K562 (cell line): ENCODE measurements around the gene UBE2D3. TPM values are rescaled to one million over a fixed set of nuclear protein-coding genes. Genes with fewer than 3 reads are reported as not detected.

Experiments
- CREM ChIP-seq: IDR thresholded peaks from 2 replicates; pipeline ENCODE4 v1.6.1; 2014; ENCODE audit warnings: antibody characterized with exemption, low read depth
- LCOR ChIP-seq: sonication (generic); formaldehyde crosslinking; IDR thresholded peaks from 2 replicates; pipeline ENCODE4 v1.8.0; 2022; ENCODE audit warnings: mild to moderate bottlenecking, missing genetic modification reagents
- PHF20 ChIP-seq: fragments of 450-650 bp; IDR thresholded peaks from 2 replicates; pipeline ENCODE4 v1.6.1; 2018; ENCODE audit not compliant: partially characterized antibody
- POLR2AphosphoS5 ChIP-seq: IDR thresholded peaks from 2 replicates; pipeline ENCODE4 v1.6.1; 2011; ENCODE audit warnings: mild to moderate bottlenecking, low read depth, low read length, moderate library complexity; ENCODE audit not compliant: control insufficient read depth, insufficient read depth
- TAF9B ChIP-seq: fragments of 450-650 bp; IDR thresholded peaks from 2 replicates; pipeline ENCODE4 v1.6.1; 2018; ENCODE audit warnings: mild to moderate bottlenecking; ENCODE audit not compliant: partially characterized antibody
- ZNF24 ChIP-seq: fragments of 450-650 bp; IDR thresholded peaks from 2 replicates; pipeline ENCODE4 v1.6.1; 2016
- polyA plus RNA-seq, 8 experiments: library from polyadenylated mRNA; depleted of rRNA in 4 of 8; stranded (reverse) in 5 of 8; unstranded in 3 of 8; fragments of >200 nt; fragmentation: Nextera tagmentation in 2 of 8; fragmentation: Illumina TruSeq in 1 of 8; extraction: Ambion mirVana in 2 of 8; extraction: Trizol in 1 of 8; gene quantifications; 2 replicates each; pipeline versions ENCODE4 v1.2.1 to v1.2.3, GENCODE V29; 2011 to 2014; ENCODE audit warnings: inconsistent platforms in 1 of 8, missing spikeins in 1 of 8
- total RNA-seq, 7 experiments: library from RNA; depleted of rRNA in 6 of 7; stranded (reverse); fragments of >200 nt in 6 of 7; fragmentation: Illumina TruSeq in 2 of 7; extraction: Trizol in 2 of 7; gene quantifications; 2 replicates each; pipeline versions ENCODE4 v1.2.1 to v1.2.3, GENCODE V29; 2011 to 2021; ENCODE audit warnings: low replicate concordance in 1 of 7
- TF ChIP-seq, protein P1 (sequence below): fragments of 250-450 bp; sonication (Bioruptor Pico); IDR thresholded peaks from 2 replicates; pipeline ENCODE4 v1.4.0; 2020; ENCODE audit warnings: mild to moderate bottlenecking, moderate library complexity, borderline replicate concordance
- TF ChIP-seq, protein P2 (sequence below): fragments of 450-650 bp; conservative IDR thresholded peaks from 2 replicates; pipeline ENCODE4 v1.6.1; 2016; ENCODE audit warnings: missing genetic modification characterization, low read depth, mild to moderate bottlenecking, control low read depth, missing compliant biosample characterization
- TF ChIP-seq, protein P3 (sequence below): fragments of 250-450 bp; sonication (Bioruptor Pico); IDR thresholded peaks from 2 replicates; pipeline ENCODE4 v1.8.0; 2021; ENCODE audit warnings: mild to moderate bottlenecking, moderate library complexity
- TF ChIP-seq, protein P4 (sequence below): IDR thresholded peaks from 2 replicates; pipeline ENCODE4 v1.6.1; 2011; ENCODE audit not compliant: insufficient read length; ENCODE audit errors: extremely low read depth
- TF ChIP-seq, protein P5 (sequence below): fragments of 200-800 bp; sonication (Bioruptor generic); IDR thresholded peaks from 2 replicates; pipeline ENCODE4 v1.6.1; 2017; ENCODE audit warnings: missing genetic modification characterization, missing compliant biosample characterization
- TF ChIP-seq, protein P6 (sequence below), 2 experiments: fragments of 450-650 bp in 1 of 2; IDR thresholded peaks; 2 replicates each; pipeline ENCODE4 v1.6.1; 2011 to 2017; ENCODE audit warnings: low read depth in 2 of 2, antibody characterized with exemption in 1 of 2, borderline replicate concordance in 1 of 2, low read length in 1 of 2, mild to moderate bottlenecking in 1 of 2, mixed read lengths in 1 of 2; ENCODE audit not compliant: control insufficient read depth in 1 of 2

The UBE2D3 gene
- total and polyA plus RNA-seq, 9 of the 15 experiments (the other 6 are each of a cell fraction or from before 2014, with no cell fraction given), result 191 to 618 (median 292) TPM

DNA sequence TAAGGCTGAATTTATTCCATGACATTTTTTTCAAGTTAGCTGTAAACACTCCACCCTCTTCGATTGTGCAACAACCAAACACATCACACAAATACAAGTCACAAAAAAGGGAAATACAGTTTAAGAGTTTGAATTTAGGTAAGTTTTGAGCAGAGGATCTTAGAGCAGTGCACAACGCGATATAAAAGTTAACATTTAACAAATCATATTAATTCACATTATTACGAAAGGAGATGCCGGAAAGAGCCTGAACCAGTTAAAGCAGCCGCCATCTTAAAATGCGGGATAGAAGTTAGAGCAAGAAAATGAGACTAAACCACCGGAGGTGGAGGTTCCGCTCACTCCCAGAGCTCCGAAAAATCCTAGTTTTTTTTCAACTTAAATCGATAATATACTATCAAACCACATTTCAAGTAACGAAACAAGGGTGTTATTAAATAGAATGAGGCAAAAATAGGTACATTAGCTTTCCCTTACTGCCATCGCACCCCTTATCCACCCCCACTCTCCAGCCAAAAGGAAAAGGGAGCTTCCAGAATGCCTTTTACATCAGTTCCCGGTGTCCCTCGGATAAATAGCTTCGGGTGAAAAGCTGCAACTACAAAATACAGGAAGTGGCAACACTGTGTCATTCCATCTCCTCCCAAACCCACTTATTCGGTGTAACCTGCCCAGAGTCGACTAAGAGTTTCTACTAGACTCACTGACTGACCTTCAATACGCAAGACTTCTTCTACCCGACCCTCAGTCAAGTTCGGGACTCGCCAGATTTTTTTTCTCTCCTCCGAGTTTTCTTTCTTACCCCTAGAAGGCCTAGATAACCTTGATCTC is 1.9 kb downstream of the UBE2D3 start (continued):
- TF ChIP-seq, protein P1, sequence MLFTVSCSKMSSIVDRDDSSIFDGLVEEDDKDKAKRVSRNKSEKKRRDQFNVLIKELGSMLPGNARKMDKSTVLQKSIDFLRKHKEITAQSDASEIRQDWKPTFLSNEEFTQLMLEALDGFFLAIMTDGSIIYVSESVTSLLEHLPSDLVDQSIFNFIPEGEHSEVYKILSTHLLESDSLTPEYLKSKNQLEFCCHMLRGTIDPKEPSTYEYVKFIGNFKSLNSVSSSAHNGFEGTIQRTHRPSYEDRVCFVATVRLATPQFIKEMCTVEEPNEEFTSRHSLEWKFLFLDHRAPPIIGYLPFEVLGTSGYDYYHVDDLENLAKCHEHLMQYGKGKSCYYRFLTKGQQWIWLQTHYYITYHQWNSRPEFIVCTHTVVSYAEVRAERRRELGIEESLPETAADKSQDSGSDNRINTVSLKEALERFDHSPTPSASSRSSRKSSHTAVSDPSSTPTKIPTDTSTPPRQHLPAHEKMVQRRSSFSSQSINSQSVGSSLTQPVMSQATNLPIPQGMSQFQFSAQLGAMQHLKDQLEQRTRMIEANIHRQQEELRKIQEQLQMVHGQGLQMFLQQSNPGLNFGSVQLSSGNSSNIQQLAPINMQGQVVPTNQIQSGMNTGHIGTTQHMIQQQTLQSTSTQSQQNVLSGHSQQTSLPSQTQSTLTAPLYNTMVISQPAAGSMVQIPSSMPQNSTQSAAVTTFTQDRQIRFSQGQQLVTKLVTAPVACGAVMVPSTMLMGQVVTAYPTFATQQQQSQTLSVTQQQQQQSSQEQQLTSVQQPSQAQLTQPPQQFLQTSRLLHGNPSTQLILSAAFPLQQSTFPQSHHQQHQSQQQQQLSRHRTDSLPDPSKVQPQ, result no peak
- TF ChIP-seq PHF20 (no peak), ZNF24 (no peak), TAF9B (no peak), LCOR (CRISPR knock-in tag) (0 out of 2 replicates have a peak, but pooled peaks have one; percentile 14), CREM (peak; percentile 55), POLR2AphosphoS5 (0 out of 2 replicates have a peak, but pooled peaks have one; percentile 21)
- TF ChIP-seq, protein P2, sequence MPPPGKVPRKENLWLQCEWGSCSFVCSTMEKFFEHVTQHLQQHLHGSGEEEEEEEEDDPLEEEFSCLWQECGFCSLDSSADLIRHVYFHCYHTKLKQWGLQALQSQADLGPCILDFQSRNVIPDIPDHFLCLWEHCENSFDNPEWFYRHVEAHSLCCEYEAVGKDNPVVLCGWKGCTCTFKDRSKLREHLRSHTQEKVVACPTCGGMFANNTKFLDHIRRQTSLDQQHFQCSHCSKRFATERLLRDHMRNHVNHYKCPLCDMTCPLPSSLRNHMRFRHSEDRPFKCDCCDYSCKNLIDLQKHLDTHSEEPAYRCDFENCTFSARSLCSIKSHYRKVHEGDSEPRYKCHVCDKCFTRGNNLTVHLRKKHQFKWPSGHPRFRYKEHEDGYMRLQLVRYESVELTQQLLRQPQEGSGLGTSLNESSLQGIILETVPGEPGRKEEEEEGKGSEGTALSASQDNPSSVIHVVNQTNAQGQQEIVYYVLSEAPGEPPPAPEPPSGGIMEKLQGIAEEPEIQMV, result no peak
- TF ChIP-seq, protein P3, sequence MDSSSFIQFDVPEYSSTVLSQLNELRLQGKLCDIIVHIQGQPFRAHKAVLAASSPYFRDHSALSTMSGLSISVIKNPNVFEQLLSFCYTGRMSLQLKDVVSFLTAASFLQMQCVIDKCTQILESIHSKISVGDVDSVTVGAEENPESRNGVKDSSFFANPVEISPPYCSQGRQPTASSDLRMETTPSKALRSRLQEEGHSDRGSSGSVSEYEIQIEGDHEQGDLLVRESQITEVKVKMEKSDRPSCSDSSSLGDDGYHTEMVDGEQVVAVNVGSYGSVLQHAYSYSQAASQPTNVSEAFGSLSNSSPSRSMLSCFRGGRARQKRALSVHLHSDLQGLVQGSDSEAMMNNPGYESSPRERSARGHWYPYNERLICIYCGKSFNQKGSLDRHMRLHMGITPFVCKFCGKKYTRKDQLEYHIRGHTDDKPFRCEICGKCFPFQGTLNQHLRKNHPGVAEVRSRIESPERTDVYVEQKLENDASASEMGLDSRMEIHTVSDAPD (CRISPR knock-in tag), result no peak
- TF ChIP-seq, protein P4, sequence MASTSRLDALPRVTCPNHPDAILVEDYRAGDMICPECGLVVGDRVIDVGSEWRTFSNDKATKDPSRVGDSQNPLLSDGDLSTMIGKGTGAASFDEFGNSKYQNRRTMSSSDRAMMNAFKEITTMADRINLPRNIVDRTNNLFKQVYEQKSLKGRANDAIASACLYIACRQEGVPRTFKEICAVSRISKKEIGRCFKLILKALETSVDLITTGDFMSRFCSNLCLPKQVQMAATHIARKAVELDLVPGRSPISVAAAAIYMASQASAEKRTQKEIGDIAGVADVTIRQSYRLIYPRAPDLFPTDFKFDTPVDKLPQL, result no peak
- TF ChIP-seq, protein P5, sequence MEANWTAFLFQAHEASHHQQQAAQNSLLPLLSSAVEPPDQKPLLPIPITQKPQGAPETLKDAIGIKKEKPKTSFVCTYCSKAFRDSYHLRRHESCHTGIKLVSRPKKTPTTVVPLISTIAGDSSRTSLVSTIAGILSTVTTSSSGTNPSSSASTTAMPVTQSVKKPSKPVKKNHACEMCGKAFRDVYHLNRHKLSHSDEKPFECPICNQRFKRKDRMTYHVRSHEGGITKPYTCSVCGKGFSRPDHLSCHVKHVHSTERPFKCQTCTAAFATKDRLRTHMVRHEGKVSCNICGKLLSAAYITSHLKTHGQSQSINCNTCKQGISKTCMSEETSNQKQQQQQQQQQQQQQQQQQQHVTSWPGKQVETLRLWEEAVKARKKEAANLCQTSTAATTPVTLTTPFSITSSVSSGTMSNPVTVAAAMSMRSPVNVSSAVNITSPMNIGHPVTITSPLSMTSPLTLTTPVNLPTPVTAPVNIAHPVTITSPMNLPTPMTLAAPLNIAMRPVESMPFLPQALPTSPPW (CRISPR knock-in tag), result no peak
- TF ChIP-seq, protein P6, sequence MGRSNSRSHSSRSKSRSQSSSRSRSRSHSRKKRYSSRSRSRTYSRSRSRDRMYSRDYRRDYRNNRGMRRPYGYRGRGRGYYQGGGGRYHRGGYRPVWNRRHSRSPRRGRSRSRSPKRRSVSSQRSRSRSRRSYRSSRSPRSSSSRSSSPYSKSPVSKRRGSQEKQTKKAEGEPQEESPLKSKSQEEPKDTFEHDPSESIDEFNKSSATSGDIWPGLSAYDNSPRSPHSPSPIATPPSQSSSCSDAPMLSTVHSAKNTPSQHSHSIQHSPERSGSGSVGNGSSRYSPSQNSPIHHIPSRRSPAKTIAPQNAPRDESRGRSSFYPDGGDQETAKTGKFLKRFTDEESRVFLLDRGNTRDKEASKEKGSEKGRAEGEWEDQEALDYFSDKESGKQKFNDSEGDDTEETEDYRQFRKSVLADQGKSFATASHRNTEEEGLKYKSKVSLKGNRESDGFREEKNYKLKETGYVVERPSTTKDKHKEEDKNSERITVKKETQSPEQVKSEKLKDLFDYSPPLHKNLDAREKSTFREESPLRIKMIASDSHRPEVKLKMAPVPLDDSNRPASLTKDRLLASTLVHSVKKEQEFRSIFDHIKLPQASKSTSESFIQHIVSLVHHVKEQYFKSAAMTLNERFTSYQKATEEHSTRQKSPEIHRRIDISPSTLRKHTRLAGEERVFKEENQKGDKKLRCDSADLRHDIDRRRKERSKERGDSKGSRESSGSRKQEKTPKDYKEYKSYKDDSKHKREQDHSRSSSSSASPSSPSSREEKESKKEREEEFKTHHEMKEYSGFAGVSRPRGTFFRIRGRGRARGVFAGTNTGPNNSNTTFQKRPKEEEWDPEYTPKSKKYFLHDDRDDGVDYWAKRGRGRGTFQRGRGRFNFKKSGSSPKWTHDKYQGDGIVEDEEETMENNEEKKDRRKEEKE (IDR thresholded peaks at IDR 0.05; ENCODE audit: borderline replicate concordance in 1 of 2, control insufficient read depth in 1 of 2, low read depth in 2 of 2, low read length in 1 of 2), result peak; percentile 69 to 77; a peak in 1 of 4 replicates
